Activated naive CD8-positive, alpha-beta T cell treated with anti-CD3 and anti-CD28 coated beads, Interleukin-2, amount 50 U/mL, for 24 hours (primary cell): ENCODE data around the gene CHD5.
A peak's percentile ranks its signal among the peaks of the same experiment; 100 is the strongest.

Source experiments
- ATAC-seq: fragments of 150-1000 bp; cut with Tn5 transposase; one replicate; pipeline ENCODE4 v1.10.0; 2021
- DNase-seq: peaks from one replicate; pipeline ENCODE4 v3.0.0; 2021
- H3K27ac Mint-ChIP-seq: one replicate; pipeline ENCODE4 v1.8.0; 2021; ENCODE audit warnings: mild to moderate bottlenecking, mixed read lengths
- H3K27me3 Mint-ChIP-seq: one replicate; pipeline ENCODE4 v1.8.0; 2021; ENCODE audit warnings: mixed read lengths
- H3K36me3 Mint-ChIP-seq: one replicate; pipeline ENCODE4 v1.8.0; 2021; ENCODE audit warnings: low read depth, mixed read lengths
- H3K4me1 Mint-ChIP-seq: one replicate; pipeline ENCODE4 v1.8.0; 2021; ENCODE audit warnings: mixed read lengths
- H3K4me3 Mint-ChIP-seq: one replicate; pipeline ENCODE4 v1.8.0; 2021; ENCODE audit warnings: mild to moderate bottlenecking, moderate library complexity, mixed read lengths
- H3K9me3 Mint-ChIP-seq: one replicate; pipeline ENCODE4 v1.8.0; 2021; ENCODE audit warnings: mixed read lengths

Gene CHD5

DNA sequence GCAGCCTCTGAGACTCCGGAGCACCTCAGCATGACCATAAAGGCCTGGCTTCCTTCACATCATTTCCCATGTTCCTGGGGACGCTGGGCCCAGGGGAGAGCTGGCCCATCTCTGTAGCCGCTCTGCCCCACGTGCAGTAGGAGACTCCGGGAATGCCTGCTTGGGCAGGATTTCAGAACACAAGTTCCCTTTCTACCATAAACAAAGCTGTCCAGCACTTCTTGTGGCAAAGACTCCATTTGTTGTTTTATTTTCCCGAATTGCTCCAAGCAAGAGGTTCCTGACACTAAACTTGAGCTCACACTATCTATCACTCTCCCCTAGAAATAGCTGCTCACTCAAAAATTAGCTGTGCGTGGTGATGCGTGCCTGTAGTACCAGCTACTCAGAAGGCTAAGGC, 21.9 kb downstream of the CHD5 start:
- DNase-seq (no peak), ATAC-seq (no peak)
- Mint-ChIP-seq H3K27me3 (peaks cover 15% of the 10 kb centered on the region), H3K4me3 (no peak overlapping the region), H3K4me1 (peaks cover 6% of the 10 kb centered on the region), H3K36me3 (no peaks in the 10 kb centered on the region), H3K9me3 (no peaks in the 10 kb centered on the region), H3K27ac (no peak overlapping the region)

- Mint-ChIP-seq H3K4me1 (peaks cover 6% of the 10 kb centered on the region), H3K4me3 (no peak overlapping the region), H3K27me3 (peaks cover 15% of the 10 kb centered on the region), H3K9me3 (no peaks in the 10 kb centered on the region), H3K27ac (no peak overlapping the region), H3K36me3 (no peaks in the 10 kb centered on the region)
- ATAC-seq (peak; percentile 77), DNase-seq (peak; percentile 16)
These were observed 22.5 kb downstream of the CHD5 start for GRCh38 chr1:6157528-6158174.

DNA sequence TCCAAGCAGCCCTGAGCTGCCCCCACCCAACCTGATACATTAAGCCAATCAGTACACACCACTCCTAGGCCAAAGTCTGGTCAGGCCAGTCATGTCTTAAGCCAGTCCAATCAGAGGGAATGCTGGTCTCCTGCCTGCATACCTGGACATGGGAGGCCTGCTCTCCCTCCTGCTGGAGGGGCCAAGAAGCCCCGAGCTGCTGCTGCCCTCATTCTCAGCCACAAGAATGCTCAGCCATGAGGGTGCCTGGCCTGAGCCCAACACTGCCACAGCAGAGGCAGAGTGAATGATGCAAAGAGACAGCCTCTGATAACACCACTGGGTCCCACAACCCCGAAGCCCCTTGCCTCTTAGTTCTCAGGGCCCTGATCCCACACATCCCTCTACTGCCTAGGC, 23.0 kb downstream of the CHD5 start:
- Mint-ChIP-seq H3K4me1 (peaks cover 6% of the 10 kb centered on the region), H3K27me3 (peaks cover 15% of the 10 kb centered on the region), H3K27ac (no peak overlapping the region), H3K4me3 (no peak overlapping the region), H3K9me3 (no peaks in the 10 kb centered on the region), H3K36me3 (no peaks in the 10 kb centered on the region)
- DNase-seq: no peak
- ATAC-seq: peak; percentile 8

GRCh38 chr1:6154525-6155319, 25.4 kb downstream of the CHD5 start:
- peaks cover 6% of the 10 kb centered on the region for H3K4me1 Mint-ChIP-seq
- no peaks in the 10 kb centered on the region for H3K36me3 Mint-ChIP-seq
- H3K9me3 Mint-ChIP-seq: no peaks in the 10 kb centered on the region
- H3K4me3 Mint-ChIP-seq: no peak overlapping the region
- no peak for ATAC-seq
- DNase-seq: no peak
- no peak overlapping the region for H3K27ac Mint-ChIP-seq
- peaks cover 12% of the 10 kb centered on the region for H3K27me3 Mint-ChIP-seq

DNA sequence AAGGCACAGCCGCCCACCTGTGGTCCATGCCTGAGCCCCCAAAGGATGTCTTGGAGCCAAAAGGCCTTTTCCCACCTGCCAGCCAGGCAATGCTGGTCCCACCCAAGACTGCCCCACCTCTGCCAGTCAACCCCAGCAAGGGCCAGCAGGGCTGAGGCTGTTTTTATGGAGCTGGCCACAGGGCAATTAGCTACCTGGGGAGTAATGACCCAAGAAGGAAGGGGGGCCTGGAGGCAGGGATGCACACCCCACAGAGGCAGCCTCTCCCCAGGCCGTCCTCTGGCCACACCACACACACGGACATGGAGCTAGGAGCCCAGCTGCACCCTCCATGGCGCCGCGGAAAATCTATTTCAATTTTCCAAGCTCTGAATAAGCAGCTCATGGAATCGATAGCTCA, 27.2 kb downstream of the CHD5 start:
- no peak for ATAC-seq
- H3K36me3 Mint-ChIP-seq: no peaks in the 10 kb centered on the region

DNA sequence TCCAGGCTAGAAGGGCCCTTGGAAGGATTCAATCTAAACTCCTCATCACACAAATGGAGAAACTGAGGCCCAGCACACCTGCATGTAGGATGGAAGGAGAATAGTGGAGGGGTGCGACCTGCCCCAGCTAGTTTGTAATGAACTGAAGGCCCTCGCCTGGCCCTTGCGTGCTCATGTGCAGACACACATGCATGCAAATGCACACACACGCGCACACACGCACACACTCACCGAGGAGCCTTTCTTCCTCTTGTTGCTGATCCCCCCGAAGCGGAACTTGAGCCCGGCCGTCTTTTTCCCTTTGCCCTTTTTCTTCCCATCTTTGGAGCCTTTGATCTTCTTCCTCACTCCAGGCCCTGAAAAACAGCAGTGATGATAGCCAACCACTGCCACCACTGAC, 27.9 kb downstream of the CHD5 start:
- Mint-ChIP-seq H3K9me3 (no peaks in the 10 kb centered on the region), H3K4me1 (peaks cover 3% of the 10 kb centered on the region), H3K27ac (no peak overlapping the region), H3K27me3 (peaks cover 11% of the 10 kb centered on the region), H3K36me3 (no peaks in the 10 kb centered on the region), H3K4me3 (no peak overlapping the region)
- no peak for ATAC-seq
- DNase-seq: no peak

More for the DNA sequence above, 27.2 kb downstream of the CHD5 start:
- Mint-ChIP-seq H3K4me3 (no peak overlapping the region), H3K9me3 (no peaks in the 10 kb centered on the region), H3K27ac (no peak overlapping the region), H3K4me1 (peaks cover 8% of the 10 kb centered on the region), H3K27me3 (peaks cover 10% of the 10 kb centered on the region)
- no peak for DNase-seq

DNA sequence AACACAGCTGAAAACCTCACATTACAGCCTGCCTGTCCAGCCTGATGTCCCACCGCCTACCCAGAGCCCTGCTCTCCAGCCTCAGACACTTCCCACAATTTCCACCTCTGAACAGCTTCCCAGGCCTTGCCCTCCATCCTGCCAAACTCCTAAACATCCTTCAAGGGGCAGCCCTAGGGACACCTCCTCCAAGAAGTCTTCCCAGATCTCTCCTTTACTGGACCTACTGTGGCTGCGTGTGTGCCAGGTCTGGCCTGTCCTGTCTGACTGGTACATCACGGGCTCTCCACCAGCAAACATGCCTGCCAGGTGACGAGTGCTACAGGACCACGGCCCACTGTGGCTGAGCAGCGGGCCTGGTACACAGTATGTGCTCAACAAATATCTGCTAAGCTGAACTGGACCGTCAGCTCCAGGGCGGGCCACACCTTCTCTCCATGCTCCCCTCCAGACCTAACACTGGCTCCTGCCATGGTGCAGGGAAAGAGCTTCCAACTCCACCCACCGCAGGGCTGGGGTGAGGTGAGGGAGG, 28.8 kb downstream of the CHD5 start:
- no peak for DNase-seq
- Mint-ChIP-seq H3K4me3 (no peak overlapping the region), H3K27ac (no peak overlapping the region), H3K36me3 (no peaks in the 10 kb centered on the region), H3K27me3 (peaks cover 14% of the 10 kb centered on the region), H3K4me1 (peaks cover 3% of the 10 kb centered on the region), H3K9me3 (no peaks in the 10 kb centered on the region)
- no peak for ATAC-seq

GRCh38 chr1:6150006-6150938, 29.8 kb downstream of the CHD5 start:
- no peaks in the 10 kb centered on the region for H3K36me3 Mint-ChIP-seq
- peaks cover 16% of the 10 kb centered on the region for H3K27me3 Mint-ChIP-seq
- H3K4me3 Mint-ChIP-seq: no peak overlapping the region
- no peak overlapping the region for H3K27ac Mint-ChIP-seq
- DNase-seq: no peak
- ATAC-seq: no peak
- H3K4me1 Mint-ChIP-seq: peaks cover 3% of the 10 kb centered on the region
- H3K9me3 Mint-ChIP-seq: no peaks in the 10 kb centered on the region

DNA sequence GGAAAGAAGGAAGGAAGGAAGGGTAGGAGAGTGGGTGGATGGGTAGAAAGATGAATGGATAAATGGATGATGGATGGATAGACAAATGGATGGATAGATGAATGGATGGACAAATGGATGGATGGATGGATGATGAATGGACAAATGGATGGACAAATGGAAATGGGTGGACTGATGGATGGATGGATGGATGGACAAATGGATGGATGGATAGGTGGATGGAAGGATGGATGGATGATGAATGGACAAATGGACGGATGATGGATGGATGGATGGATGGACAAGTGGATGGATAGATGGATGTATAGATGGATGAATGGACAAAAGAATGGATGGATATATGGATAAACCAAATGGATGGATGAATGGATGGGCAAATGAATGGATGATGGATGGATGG, 30.5 kb downstream of the CHD5 start:
- Mint-ChIP-seq H3K27ac (no peak overlapping the region), H3K9me3 (no peaks in the 10 kb centered on the region), H3K4me1 (peaks cover 3% of the 10 kb centered on the region), H3K27me3 (peaks cover 16% of the 10 kb centered on the region), H3K4me3 (no peak overlapping the region), H3K36me3 (no peaks in the 10 kb centered on the region)
- ATAC-seq (no peak), DNase-seq (no peak)

DNA sequence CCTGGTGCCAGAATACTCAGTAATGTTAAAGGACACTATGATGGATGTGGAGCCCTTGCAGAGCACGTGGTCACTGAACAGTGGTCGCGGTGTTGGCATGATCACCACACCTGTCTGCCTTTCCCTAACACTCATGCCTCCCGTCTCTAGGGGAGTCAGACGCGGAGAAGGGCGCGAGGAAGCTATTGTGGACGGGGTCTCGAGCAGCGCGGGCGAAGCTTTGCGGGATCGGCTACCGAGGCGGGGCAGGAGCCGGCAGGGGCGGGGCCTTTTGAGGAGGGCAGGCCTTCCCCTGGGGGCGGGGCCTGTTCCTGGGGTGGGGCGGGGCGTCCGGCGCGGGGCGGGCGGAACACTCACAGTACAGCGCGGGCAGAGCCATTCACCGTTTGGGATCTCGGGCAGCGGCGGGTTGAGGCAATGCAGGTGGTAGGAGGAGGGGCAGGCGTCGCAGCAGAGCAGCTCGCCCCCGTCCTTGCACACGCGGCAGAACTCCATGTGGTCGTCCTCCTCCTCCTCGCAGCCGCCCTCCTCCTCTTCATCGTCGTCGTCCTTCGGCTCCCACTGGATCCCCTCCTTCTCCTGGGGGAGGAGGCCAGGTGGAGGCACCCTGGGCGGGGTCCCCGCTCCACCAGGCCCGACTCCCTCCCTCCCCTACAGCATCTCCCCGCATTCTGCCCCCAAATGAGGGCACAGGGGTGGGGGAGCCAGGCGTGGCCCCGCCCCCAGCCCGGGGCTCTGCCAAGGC, 31.5 kb downstream of the CHD5 start:
- Mint-ChIP-seq H3K4me1 (peaks cover 3% of the 10 kb centered on the region), H3K4me3 (no peak overlapping the region), H3K27me3 (peaks cover 16% of the 10 kb centered on the region), H3K27ac (no peak overlapping the region), H3K36me3 (no peaks in the 10 kb centered on the region), H3K9me3 (no peaks in the 10 kb centered on the region)
- ATAC-seq (peak; percentile 76), DNase-seq (peak; percentile 75)

DNA sequence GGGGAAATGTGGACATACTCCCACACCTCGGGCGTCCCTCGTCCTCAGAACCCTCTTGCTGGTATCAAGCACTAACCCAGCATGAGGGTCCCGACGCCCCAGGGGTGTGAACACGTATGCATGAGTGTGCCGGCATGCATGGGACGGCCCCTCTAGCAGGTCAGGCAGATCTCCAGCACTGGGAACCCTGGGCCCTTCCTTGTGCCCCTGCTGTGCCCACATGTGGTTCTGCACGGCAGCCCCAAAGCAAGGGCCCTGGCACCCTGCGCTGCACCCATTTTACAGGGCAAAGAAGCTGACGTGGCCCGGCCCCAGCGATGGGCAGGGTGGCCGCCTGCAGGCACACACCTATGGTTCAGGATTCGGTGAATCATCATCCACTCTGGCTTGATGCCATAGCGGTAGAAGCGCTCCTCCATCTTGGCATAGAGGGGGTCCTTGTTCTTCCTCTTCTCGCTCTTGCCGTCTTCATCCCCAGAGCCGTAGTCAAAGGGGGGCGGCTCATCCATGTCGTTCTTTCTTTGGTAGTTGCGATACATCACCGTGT, 34.2 kb downstream of the CHD5 start:
- Mint-ChIP-seq H3K36me3 (no peaks in the 10 kb centered on the region), H3K9me3 (no peaks in the 10 kb centered on the region), H3K4me1 (peaks cover 3% of the 10 kb centered on the region), H3K27me3 (peaks cover 13% of the 10 kb centered on the region), H3K4me3 (no peak overlapping the region), H3K27ac (no peak overlapping the region)
- DNase-seq (no peak), ATAC-seq (no peak)

DNA sequence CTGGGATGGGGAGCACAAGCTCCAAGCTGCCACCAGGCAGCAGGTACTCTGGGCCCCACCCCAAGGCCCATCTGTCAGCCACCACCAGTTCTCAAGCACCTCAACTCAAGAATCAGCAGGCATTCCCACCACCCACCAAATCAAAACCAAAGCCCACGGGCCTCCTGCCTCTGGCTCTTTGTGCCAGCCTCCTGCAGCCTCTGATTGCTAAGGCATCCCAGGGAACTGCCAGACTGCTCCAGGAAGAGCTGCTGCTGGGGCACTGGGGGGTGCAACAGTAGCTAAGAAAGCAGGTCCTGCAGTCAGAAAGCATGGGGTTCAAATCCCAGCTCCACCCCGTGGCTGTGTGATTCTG, 34.7 kb downstream of the CHD5 start:
- Mint-ChIP-seq H3K27me3 (peaks cover 13% of the 10 kb centered on the region), H3K4me1 (peaks cover 3% of the 10 kb centered on the region), H3K27ac (no peak overlapping the region), H3K4me3 (no peak overlapping the region), H3K9me3 (no peaks in the 10 kb centered on the region), H3K36me3 (no peaks in the 10 kb centered on the region)
- no peak for DNase-seq
- no peak for ATAC-seq

GRCh38 chr1:6144647-6145395, 35.3 kb downstream of the CHD5 start:
- Mint-ChIP-seq H3K36me3 (no peaks in the 10 kb centered on the region), H3K27me3 (peaks cover 13% of the 10 kb centered on the region), H3K27ac (no peak overlapping the region), H3K9me3 (no peaks in the 10 kb centered on the region), H3K4me1 (peaks cover 3% of the 10 kb centered on the region), H3K4me3 (no peak overlapping the region)
- ATAC-seq: no peak
- no peak for DNase-seq
